Neural cell (in vitro differentiated cells): Measurements from ENCODE around the gene NPTN.

Source experiments
- EP300 ChIP-seq: fragments of 450-650 bp; conservative IDR thresholded peaks from 2 replicates; pipeline ENCODE4 v1.6.1; 2014; ENCODE audit warnings: antibody characterized with exemption, mild to moderate bottlenecking, moderate library complexity; ENCODE audit not compliant: poor library complexity, severe bottlenecking
- EZH2 ChIP-seq: fragments of 200-600, 300-800 bp; shearing (Covaris generic), sonication (generic); IDR thresholded peaks from 2 replicates; pipeline ENCODE4 v1.6.1; 2014; ENCODE audit warnings: antibody characterized with exemption, low read length, borderline replicate concordance, mild to moderate bottlenecking; ENCODE audit not compliant: insufficient read depth, poor library complexity, severe bottlenecking
- POLR2AphosphoS5 ChIP-seq: IDR thresholded peaks from 2 replicates; pipeline ENCODE4 v1.6.1; 2012
- RAD21 ChIP-seq: fragments of 450-650 bp; conservative IDR thresholded peaks from 2 replicates; pipeline ENCODE4 v1.6.1; 2014; ENCODE audit warnings: antibody characterized with exemption, mild to moderate bottlenecking, moderate library complexity
- TF ChIP-seq, protein P1 (sequence below): fragments of 450-650 bp; IDR thresholded peaks from 2 replicates; pipeline ENCODE4 v1.5.1; 2014; ENCODE audit warnings: antibody characterized with exemption, mild to moderate bottlenecking, moderate library complexity; ENCODE audit not compliant: poor library complexity, severe bottlenecking

DNA sequence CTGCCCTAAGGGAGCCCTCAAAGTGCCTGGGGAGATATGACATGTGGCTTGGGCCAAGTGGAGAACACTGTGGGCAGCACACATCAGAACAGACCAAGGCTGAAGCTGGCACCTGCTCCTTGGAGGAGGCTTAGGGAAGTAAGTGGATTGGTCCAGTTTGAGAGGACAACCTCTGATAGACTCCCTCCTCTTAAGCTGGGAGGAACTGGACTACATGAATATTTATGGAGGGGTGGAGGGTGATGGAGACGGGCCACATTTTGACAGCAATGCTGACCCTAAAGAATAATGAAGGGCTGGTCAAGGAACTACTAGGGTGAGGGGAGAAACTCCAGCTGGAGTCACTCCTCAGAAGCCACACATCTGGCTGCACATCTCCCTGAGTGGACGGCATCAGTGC, 44.5 kb upstream of the NPTN start:
- TF ChIP-seq POLR2AphosphoS5 (no peak), RAD21 (no peak), EZH2 (no peak), EP300 (no peak)
- TF ChIP-seq, protein P1, sequence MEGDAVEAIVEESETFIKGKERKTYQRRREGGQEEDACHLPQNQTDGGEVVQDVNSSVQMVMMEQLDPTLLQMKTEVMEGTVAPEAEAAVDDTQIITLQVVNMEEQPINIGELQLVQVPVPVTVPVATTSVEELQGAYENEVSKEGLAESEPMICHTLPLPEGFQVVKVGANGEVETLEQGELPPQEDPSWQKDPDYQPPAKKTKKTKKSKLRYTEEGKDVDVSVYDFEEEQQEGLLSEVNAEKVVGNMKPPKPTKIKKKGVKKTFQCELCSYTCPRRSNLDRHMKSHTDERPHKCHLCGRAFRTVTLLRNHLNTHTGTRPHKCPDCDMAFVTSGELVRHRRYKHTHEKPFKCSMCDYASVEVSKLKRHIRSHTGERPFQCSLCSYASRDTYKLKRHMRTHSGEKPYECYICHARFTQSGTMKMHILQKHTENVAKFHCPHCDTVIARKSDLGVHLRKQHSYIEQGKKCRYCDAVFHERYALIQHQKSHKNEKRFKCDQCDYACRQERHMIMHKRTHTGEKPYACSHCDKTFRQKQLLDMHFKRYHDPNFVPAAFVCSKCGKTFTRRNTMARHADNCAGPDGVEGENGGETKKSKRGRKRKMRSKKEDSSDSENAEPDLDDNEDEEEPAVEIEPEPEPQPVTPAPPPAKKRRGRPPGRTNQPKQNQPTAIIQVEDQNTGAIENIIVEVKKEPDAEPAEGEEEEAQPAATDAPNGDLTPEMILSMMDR, result no peak
